Loucy (cell line): ENCODE data around the gene SLC50A1.

Experiments used
- H2AFZ ChIP-seq: fragments of 200-600 bp; sonication (generic); 2 replicates; pipeline ENCODE4 v1.6.0; 2016; ENCODE audit warnings: antibody characterized with exemption, mild to moderate bottlenecking, low read length, moderate library complexity
- H3F3A ChIP-seq: fragments of 200-600 bp; 2 replicates; pipeline ENCODE4 v1.6.0; 2016; ENCODE audit warnings: antibody characterized with exemption, low read depth, mild to moderate bottlenecking
- H3K27me3 ChIP-seq: fragments of 200-600 bp; sonication (generic); 2 replicates; pipeline ENCODE4 v1.6.1; 2014; ENCODE audit warnings: low read length, mild to moderate bottlenecking; ENCODE audit not compliant: insufficient read depth, poor library complexity, severe bottlenecking
- H3K36me3 ChIP-seq: fragments of 200-600 bp; sonication (generic); 2 replicates; pipeline ENCODE4 v1.6.1; 2016; ENCODE audit warnings: low read length; ENCODE audit not compliant: insufficient read depth
- H3K4me1 ChIP-seq: fragments of 200-600 bp; sonication (generic); 2 replicates; pipeline ENCODE4 v1.5.1; 2014; ENCODE audit warnings: low read length, mild to moderate bottlenecking; ENCODE audit not compliant: insufficient read depth, poor library complexity, severe bottlenecking
- H3K4me2 ChIP-seq: fragments of 200-600 bp; sonication (generic); 2 replicates; pipeline ENCODE4 v1.6.0; 2014; ENCODE audit warnings: antibody characterized with exemption, low read length, low read depth, mild to moderate bottlenecking; ENCODE audit not compliant: poor library complexity, severe bottlenecking
- H3K4me3 ChIP-seq: fragments of 200-600 bp; sonication (generic); 2 replicates; pipeline ENCODE4 v1.5.1; 2014; ENCODE audit warnings: low read length, mild to moderate bottlenecking, mixed read lengths; ENCODE audit not compliant: poor library complexity, severe bottlenecking
- H3K79me2 ChIP-seq: fragments of 200-600 bp; sonication (generic); 2 replicates; pipeline ENCODE4 v1.6.1; 2014; ENCODE audit warnings: low read length; ENCODE audit not compliant: insufficient read depth
- H3K9ac ChIP-seq: fragments of 200-600 bp; sonication (generic); 2 replicates; pipeline ENCODE4 v1.6.0; 2014; ENCODE audit warnings: mild to moderate bottlenecking, low read depth, low read length, moderate library complexity; ENCODE audit not compliant: poor library complexity, severe bottlenecking
- H3K9me2 ChIP-seq: fragments of 200-600 bp; sonication (generic); replicated peaks from 2 replicates; pipeline ENCODE4 v1.6.1; 2016; ENCODE audit warnings: low read depth, low read length, mixed read lengths
- H3K9me3 ChIP-seq: fragments of 200-600 bp; sonication (generic); 2 replicates; pipeline ENCODE4 v1.6.1; 2014; ENCODE audit warnings: mild to moderate bottlenecking, antibody characterized with exemption, low read length, low read depth; ENCODE audit not compliant: insufficient read depth
- H4K20me1 ChIP-seq: fragments of 200-600 bp; sonication (generic); 2 replicates; pipeline ENCODE4 v1.6.0; 2014; ENCODE audit warnings: antibody characterized with exemption, low read length, mild to moderate bottlenecking; ENCODE audit not compliant: insufficient read depth, poor library complexity, severe bottlenecking
- CTCF ChIP-seq: fragments of 200-600 bp; sonication (generic); conservative IDR thresholded peaks from 2 replicates; pipeline ENCODE4 v1.5.1; 2014; ENCODE audit warnings: mild to moderate bottlenecking, antibody characterized with exemption, low read length
- EZH2phosphoT487 ChIP-seq: fragments of 200-600 bp; IDR thresholded peaks from 2 replicates; pipeline ENCODE4 v1.6.1; 2018; ENCODE audit warnings: antibody characterized with exemption, mild to moderate bottlenecking, moderate library complexity, borderline replicate concordance

Gene SLC50A1

GRCh38 chr1:155136748-155137147 lies 1.1 kb downstream of the SLC50A1 start:
- Histone ChIP-seq H3K9me3 (no peaks in the 10 kb centered on the region), H3K4me2 (peak overlapping the region; percentile 98), H3K4me3 (peak overlapping the region; percentile 98), H3K36me3 (no peaks in the 10 kb centered on the region), H3F3A (no peaks in the 10 kb centered on the region), H4K20me1 (peaks cover 8% of the 10 kb centered on the region), H3K9me2 (no peaks in the 10 kb centered on the region), H2AFZ (no peak overlapping the region), H3K27me3 (no peaks in the 10 kb centered on the region), H3K79me2 (peaks cover 42% of the 10 kb centered on the region), H3K4me1 (peaks cover 24% of the 10 kb centered on the region), H3K9ac (peak overlapping the region; percentile 95)
- TF ChIP-seq EZH2phosphoT487, result no peak
- no peak for TF ChIP-seq CTCF

- no peaks in the 10 kb centered on the region for H3F3A ChIP-seq
- peak overlapping the region; percentile 98 for H3K4me2 ChIP-seq
- H3K9ac ChIP-seq, result peak overlapping the region; percentile 95
- H3K9me2 ChIP-seq, result no peaks in the 10 kb centered on the region
- H3K4me1 ChIP-seq, result peaks cover 24% of the 10 kb centered on the region
- peaks cover 8% of the 10 kb centered on the region for H4K20me1 ChIP-seq
- no peak for TF ChIP-seq CTCF
- TF ChIP-seq EZH2phosphoT487, result no peak
- H3K79me2 ChIP-seq, result peaks cover 42% of the 10 kb centered on the region
- no peaks in the 10 kb centered on the region for H3K27me3 ChIP-seq
- peak overlapping the region; percentile 98 for H3K4me3 ChIP-seq
- no peak overlapping the region for H2AFZ ChIP-seq
- H3K9me3 ChIP-seq, result no peaks in the 10 kb centered on the region
- H3K36me3 ChIP-seq, result no peaks in the 10 kb centered on the region
Observed at GRCh38 chr1:155137154-155137949, 1.7 kb downstream of the SLC50A1 start.

DNA sequence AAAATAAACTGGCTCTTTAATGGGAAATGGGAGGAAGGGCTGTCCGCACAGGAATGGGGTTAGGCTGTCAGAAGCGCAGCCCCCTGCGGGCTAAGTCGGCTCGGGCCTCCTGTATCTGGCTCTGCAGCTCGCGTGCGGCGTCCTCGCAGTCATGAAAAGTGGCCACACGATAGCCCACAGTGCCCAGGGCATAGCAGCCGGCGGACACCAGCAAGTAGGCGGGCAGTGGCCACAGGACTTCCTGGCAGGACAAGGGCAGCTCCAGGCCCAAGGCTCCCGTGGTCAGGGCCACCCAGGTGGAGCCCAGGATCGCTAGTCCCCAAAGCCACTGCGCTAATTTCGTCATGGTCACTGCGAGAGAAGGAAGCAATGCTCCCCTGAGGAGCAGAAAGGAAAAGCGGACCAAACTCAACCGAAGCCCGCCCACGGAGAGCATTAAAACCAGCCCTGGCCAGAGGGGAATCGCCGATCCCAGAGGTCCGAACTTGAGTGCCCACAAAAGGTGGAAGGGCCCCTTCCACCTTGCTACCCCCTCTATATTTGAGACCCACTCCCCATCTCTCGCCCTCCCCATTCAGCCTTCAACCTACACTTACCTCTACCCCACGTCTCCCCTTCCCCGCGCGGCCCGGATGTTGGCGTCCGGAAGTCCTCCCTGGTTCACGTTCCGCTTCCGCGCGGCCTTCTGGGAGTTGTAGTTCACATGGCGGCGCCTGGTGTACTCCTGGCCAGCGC lies 4.4 kb downstream of the SLC50A1 start, which contains the start of gene DPM3:
DPM3 (minus strand) TSS at position 637 of the 735 bp plus-strand sequence; CDS start at position 346, 291 bp downstream.
- TF ChIP-seq CTCF (no peak), EZH2phosphoT487 (no peak)
- peak within 1 kb of the TSS; percentile 88 for H3K9ac ChIP-seq
- H3K9me2 ChIP-seq, result no peaks in the 10 kb centered on the region
- H2AFZ ChIP-seq, result peak within 1 kb of the TSS; percentile 99
- peak within 1 kb of the TSS; percentile 92 for H3K4me3 ChIP-seq
- peaks cover 38% of the 10 kb centered on the region for H3K79me2 ChIP-seq
- H3F3A ChIP-seq, result no peaks in the 10 kb centered on the region
- no peaks in the 10 kb centered on the region for H3K36me3 ChIP-seq
- H4K20me1 ChIP-seq, result peaks cover 8% of the 10 kb centered on the region
- H3K9me3 ChIP-seq, result no peaks in the 10 kb centered on the region
- H3K27me3 ChIP-seq, result no peaks in the 10 kb centered on the region
- peak within 1 kb of the TSS; percentile 92 for H3K4me2 ChIP-seq
- H3K4me1 ChIP-seq, result peaks cover 20% of the 10 kb centered on the region
